ENCODE results near the gene DNAH8.
A peak's percentile ranks its signal among the peaks of the same experiment; 100 is the strongest.

The DNAH8 gene

DNA sequence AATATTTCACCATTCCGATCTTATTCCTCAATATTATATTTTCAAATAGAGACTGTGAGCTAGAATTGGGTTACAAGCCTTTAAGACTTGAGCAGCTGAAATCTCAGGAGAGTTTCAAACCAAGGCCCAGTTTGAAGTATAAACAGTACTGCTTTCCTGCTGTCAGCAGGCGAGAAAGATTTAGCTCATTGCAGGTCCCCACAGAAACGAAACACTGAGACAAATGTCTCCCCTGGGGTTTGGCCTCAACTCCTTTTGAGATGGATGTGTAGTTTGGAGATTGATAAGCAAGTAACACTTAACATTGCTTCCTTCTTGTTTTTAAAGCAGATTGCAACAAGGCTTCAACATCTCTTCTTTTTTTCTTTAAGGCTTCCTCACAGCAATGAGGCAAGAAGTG lies 311.1 kb downstream of the DNAH8 start:
- DNase-seq = no peak

DNA sequence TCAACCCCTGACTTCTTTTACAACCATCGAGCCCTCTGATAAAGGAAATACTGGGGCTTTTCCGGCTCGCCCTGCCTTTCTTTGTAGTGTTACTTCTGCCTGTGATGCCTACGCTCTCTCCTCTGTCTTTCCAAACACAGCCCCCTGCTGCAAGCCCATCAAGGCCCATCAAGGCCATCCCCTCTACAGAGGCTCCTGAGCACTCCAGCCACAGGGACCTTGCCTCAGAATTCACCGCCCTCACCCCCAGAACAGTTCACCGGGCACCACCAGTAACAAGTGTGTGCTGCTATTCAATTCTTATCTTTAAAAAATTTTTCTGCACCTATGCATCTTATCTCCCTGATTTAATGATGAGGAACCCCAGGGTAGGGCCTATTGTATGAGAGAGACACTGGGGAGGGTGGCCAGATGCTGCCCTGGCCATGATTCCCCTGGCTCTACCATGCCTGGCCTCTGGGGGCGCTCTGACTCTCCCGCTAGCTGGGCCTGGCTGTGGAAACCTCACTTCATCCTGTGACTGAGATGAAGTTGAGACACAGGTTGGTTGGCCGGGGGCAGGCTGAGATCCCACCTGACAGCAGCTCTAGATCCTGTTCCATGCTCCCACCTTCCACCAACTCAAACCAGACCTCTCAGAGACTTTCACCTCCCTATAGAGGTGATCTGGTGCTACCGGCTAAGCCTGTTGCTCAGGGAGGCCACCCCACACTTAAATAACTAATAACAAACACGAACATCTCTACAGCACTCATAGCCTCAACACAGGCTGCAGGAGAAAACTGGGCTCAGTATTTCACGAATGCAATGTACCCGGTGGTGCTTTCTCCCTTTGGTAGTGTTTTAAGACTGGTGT lies 314.3 kb downstream of the DNAH8 start:
- DNase-seq = no peak

DNA sequence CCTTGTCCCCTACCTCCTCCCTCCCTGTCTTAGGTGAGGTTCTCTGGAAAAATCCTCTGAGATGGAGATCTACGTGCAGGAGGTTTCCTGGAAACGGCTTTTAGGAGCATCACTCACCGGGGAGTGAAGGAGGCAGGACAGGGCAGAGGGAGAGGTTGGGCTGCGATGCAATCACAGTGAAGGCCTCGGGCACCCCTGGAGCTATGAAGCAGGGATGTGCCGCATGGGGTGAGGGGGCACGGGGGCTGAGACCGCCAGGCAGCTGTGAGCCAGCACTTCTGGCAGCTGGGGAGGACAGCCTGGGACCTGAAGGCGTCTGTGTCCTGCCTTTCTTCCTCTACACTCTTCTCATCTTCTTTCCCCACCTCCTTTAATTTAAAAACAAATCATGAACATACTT lies 320.6 kb downstream of the DNAH8 start:
- no peak for DNase-seq

DNA sequence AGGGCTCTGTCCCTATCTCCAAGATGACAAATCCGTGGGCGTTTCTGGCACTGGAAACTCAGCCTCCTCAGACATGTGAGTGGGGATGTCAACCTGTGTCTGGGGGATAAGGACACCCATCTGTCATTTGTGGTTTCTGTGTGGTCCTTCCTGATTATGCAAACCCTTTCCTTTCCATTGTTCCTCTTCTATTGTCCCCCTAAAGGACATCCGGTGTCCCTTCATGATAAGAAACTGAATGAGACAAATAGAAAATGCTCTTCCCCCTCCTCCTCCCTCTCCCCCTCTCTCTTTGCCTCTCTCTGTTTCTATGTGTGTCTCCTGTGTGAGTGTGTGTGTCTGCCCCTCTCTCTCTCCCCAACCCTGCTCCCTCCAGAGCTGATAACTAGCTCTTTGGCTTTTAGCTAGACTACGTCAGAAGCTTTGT lies 322.0 kb downstream of the DNAH8 start:
- no peak for DNase-seq

DNA sequence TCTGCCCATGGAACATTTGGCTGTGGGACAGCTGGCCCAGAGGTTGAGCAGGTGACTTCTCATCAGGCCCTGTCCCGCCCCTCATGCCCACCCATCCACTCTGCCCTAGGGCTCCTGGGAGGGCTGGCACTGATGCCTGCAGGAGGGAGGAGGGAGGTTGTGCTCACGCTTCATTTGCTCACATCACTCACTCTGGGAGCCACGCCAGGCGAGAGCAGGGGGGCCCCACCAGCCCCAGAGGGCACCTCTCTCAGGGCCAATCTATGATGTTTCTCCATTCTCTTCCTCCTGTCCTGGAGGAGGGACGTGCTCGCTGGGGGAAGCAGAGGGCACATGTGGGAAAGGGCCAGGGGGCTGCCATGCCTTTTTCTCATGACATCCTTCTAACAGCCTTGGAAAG lies 322.6 kb downstream of the DNAH8 start:
- peak; percentile 44 for DNase-seq

DNA sequence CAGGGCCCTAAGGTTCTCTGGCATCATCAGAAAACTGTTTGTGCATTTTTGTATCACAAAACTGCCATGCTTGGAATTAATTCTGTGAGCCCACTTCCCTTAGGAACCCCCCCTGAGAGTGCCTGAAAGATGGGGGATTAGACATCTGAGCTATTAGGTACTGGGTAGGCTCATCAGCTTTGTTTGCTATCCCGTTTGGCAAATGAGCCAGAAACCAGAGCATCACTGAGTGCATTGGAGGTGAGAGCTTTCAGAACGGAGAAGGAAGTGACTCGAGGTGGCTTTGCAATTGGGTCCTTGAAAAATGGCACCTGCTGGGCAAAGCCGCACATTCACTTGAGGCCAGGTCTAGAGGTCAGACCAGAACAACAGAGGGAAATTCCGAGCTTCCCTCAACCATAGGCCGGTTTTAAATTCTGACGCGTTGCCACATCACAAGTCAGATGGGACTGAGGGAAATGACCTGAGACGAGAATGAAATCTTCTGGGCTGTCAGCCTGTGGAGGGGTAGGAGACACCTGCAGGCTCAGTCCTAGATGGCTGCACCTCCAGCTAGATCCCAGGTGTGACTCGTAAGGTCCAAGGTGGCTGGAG lies 325.1 kb downstream of the DNAH8 start:
- no peak for DNase-seq

DNA sequence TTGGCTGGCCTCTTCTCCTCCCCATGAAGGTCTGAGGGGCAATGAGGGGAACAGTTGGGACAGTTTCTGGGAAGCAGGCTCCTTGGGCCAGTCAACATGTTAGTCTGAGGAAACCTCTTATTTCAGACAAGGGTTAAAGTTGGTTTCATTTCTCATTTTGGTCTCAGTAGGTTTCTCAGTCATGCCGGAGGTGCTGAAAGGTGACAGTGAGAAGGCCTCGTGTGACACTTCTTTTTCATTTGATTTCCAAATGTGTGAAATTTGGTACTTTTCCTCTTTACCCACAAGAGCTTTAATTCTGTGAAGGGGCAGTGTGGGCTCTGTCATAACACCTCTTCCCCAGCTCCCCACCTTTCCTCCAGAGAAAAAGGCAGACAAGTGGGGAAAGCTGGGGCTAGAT lies 326.0 kb downstream of the DNAH8 start:
- DNase-seq = no peak

DNA sequence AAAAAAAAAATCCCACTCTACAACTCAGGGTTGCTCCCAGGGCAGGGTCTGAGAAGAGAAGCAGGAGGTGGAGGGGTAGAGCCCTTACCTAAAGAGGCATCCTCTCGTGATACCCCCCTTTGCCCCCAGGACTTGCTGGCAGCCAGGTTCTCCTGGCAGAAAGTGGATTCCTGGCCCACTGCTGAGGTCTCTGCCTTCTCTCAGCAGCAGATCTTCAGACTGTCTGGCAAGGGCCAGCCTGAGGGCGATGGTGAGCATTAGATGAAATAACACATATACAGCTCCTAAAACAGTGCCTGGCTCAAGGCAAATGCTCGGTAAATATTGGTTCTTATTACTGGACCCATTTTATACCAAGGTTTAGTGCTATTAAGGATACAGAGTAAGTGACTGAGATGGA lies 328.7 kb downstream of the DNAH8 start:
- no peak for DNase-seq

DNA sequence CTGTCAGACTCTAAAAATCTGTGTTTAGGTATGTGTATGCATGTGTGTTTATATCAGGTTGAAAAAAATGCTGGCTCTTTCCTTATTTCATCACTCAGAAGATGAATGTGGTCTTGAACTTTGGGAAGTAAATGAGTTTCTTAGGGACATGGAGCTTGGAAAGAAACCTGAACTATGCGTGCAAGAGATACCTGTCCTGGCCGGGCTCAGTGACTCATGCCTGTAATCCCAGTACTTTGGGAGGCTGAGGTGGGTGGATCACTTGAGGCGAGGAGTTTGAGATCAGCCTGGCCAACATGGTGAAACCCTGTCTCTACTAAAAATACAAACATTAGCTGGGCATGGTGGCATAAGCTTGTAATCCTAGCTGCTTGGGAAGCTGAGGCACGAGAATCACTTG lies 329.1 kb downstream of the DNAH8 start:
- DNase-seq = no peak

DNA sequence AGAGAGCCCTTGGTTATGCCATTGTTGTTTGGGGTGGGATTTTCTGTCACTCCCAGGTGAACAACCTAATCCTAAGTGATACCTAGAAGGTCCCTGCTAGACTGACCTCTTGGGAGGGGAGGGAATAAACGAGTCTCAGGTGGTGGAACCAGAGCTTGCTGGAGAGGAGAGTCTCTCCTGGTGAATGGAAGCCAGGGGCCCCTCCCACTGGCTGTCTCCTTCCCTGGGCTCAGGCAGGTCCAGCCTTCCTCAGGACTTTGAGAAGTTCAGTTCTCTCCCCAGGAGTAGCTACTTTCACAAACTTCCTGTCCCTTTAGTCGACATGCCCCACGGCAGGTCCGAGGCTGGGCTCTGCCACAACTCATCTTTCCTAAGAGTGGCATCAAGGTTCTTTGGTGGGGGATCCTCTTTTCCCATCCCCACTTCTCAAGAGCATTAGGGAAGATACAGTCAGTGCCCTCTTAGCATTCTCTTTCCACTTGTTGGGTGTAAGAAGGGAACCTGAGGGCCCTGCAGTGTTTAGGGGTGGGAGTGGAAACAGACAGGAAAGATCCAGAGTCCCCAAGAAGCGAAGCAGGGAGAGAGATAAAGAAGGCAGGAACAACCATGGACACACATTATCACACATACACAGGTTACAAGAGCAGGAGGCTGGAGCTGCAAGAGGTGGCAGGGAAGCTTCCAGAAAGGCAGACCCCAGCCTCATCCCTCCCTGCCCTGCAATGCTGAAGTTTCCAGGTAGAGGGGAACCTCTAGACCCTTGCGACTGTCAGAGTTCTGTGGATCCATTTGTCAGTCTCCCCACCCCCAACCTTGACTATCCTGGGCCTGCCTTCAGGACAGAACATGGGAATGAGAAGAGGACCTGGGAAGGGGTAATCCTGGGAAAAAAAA lies 332.6 kb downstream of the DNAH8 start:
- no peak for DNase-seq

DNA sequence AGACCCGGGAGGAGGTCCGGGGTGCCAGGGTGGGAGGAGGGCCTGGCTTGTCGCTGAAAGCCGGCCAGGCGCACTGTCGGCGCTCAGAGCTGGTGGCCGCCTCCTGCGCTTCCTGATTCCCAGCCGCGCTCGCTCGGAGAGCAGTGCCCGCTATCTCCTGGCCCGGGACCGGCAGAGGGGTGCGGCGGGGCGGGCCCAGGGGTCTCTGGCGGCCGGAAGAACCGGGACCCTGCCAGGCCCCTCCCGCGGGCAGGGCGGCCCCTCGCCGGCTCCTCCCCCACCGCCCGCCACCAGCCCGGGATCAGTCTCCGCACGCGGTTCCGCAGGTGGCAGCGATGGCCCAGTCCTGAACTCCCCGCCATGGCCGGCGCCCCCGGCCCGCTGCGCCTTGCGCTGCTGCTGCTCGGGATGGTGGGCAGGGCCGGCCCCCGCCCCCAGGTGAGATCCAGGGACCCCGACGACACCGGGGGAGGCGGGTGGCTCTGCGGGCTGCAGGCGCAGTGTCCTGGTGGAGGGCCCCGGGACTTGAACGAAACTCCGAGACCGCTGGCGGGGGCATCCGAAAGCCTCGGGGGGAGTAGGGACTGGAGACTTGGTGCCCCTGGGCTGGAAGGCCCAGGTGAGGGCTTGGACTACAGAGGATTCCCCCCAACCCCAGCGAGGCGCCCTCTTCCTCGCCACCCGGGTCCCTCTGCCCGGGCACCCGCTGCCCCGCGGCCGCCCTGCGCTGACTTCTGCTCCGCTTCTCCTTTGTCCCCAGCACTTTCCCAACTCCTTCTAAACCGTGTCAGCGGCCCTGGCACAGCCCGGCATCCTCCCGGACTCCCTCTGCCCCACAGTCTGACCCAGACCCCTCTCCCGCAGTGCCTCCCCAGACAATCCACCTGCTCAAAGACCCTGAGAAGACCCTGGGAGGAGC lies 333.6 kb downstream of the DNAH8 start, which contains the start of gene GLP1R:
TSS of gene GLP1R (plus strand) at position 301 of the 919 bp plus-strand sequence. CDS start at position 361, 60 bp downstream.
- no peak for DNase-seq

DNA sequence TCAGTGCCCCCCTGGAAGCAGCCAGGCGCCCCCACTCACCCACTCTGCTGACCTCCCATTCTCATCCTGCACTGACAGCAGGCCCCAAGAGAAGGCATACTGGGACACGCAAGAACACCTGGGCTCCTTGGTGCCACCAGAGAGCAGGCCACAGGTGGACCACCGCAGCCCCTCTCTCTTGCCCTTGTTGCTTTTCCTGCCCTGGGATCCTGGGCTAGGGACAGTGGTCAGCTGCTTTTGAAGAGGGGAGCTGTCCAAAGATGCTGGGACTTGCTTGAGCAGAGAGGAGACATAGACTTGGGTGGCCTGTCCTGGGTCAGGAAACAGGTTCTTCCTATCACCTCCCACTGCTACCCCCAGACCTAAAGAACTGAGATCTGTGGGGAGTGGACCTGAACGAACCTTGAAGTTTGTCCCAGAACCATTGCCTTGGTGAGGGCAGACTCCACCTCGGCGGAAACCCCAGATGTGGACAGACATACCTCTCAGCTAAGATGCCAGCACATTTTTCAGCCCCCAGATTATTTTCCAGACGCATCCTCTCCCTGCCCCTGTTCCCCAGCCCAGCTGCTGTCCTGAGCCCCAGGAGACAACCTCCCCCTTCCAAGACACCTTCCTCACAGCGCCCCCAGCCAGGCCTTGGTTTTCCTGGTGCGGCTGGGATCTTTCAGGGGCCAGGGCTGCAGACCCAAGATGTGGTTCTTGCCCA lies 334.6 kb downstream of the DNAH8 start:
- no peak for DNase-seq

DNA sequence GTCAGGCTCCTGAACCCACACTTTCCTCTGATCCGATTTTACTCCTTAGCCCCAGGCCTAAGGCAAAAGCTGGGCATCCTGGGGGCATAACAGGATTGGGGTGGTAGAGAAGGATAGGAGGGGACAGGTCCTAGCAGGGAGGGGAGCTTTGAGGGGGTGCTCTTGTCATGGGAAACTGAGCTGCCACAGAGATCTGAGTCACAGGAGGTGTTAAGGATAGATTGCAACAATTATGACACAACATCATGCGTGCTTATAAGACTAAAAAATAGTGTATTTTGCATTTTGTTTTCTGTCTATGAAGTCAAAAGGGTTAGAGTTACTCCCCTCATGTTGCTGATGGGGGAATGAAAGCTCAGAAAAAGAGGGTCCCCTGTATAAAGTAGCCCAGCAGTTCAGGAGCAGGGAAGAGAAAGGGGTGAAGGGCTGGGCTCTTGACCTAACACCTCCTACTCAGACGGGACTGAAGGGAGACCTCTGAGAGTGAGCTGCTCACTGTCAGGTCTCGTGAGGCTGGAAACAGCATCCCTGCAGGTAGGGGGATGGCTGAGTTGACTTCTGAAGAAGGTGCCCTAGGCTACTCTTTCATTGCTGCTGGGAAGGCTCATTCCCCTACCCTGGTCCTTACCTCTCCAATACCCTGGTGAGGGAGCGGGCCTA lies 335.5 kb downstream of the DNAH8 start:
- no peak for DNase-seq

DNA sequence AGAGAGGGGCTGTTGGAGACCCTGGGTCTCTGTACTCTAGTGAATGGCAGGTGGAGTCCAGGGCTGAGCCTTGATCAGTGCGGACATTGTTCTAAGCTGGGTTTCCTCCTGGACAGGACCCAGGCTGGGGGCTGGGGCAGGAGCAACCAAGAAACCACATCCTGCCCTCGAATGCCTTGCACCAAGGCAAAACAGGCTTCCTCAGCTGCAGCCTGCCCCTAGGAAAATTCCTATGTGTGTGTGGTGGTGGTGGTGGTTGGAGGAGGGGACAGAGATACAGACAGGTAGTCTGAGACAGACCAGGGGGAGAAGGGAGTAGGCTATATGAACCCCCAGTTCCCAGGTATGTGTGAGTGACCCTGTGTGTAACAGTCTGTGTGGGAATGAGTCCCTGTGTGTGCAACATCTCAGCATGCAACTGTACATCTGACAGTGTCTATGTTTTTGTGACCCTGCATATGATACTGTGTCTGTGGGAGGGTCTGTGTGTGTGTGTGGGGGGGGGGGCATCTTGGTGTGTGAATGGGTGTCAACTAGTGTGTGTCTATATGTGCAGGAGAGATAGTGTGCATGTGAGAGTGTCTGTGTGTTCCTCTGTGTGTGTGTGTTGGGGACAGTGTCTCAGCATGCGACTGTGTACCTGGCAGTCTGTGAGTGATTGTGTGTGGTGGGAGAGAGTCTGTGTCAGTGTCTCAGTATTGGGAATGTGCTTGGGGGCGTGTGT lies 336.4 kb downstream of the DNAH8 start:
- DNase-seq = no peak

DNA sequence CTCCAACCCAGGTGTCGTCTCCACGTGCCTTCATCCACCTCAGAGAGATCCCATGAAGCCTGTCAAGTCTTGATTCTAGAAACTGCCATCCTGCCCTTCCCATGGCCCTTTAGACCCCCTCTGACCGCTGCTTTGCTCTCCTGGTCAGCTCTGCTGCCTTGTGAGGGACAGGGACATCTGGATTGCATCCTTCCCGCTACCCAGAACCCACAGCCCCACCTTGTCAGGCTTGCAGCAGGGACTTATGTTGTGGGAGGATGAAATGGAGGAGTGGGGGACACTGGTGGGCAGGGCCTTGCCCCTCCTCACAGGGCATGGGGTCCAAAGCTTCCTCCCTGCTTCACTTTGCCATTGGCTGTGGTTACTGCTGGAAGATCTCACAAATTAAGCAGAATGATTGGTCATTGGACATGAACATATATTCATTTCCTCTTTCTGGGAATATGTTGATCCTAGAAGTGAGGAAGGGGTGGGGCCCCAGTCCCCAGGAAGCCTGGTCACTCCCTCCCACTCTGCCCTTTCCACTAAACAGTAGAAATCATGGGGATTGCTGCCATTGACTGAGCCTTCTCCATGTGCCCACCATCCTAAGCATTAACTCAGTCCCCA lies 338.0 kb downstream of the DNAH8 start:
- no peak for DNase-seq

DNA sequence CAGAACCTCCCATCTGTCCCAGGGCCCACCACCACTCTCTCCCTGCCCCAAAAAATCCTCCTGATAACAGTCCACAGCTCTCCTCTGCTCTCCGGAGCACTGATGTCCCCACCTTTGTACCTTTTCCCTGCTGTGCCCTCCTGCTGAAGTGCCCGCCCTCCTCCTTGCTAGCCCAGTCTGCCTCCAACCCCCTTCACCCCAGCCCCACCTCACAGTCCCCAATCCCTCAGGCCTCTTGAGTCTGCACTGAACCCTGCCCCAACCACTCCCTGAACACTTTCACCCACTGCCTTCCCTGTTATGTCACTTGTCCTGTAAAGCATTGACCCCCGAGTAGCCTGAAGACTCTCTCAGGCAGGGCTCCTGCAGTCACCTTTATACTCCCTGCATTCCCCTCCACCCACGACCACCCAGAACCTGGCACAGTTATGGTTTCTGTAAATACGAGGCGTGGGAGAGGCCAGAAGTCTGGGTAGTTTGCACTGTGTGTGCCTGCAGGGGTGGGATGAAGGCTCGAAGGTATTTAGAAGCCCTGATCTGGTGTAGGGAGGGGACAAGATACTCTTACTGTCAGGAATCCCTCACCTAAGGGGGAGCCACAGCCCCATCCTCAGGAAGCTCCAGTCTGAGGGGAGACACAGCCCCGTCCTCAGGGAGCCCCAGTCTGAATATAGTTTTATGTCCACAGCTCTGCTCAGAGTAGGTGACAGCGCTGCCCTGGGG lies 338.9 kb downstream of the DNAH8 start:
- no peak for DNase-seq

DNA sequence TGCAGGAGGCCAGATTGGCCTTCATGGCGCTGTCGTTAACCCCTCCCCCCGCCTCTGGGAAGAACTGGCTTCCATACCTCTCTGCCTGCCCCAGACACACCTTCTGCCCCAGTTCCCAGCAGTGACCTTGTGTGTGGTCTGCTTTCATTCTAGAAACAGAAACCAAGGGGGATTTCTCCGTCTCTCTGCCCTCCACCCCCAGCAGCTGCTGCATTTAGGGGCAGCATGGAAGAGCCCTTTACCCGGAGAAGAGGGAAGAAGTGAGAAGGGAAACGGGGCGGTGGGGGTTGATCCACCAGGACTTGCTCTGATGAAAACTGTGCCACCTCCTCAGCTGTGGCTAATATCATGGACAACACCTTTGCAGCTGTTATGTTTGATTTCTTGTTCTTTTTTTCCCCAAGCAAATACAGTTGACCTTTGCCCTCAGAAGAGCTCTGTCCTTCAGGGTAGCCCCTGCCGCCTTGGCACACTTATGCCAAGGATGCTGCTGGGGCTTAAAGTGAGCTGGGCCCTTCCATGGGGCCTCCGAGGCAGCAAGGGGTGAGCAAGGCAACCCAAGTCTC lies 339.5 kb downstream of the DNAH8 start:
- DNase-seq = no peak

DNA sequence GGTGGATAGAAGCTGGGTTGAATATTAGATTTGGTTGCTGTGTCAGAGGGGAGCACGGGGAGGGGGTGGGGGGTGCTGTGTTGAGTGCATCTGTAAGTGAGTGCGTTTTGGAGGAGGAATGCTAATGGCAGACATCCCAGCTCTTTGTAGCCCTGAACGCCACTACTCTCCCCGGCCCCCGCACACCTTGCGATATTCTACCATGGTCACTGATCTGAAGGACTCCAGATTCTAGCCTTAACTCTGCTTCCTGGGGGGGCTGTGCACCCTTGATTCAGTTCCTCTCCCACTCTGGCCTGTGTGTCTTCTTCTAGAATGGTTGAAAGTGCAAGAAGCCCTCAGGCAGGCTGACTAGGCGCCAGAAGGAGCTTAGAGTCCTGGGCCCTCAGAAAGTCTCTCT lies 340.6 kb downstream of the DNAH8 start:
- no peak for DNase-seq

DNA sequence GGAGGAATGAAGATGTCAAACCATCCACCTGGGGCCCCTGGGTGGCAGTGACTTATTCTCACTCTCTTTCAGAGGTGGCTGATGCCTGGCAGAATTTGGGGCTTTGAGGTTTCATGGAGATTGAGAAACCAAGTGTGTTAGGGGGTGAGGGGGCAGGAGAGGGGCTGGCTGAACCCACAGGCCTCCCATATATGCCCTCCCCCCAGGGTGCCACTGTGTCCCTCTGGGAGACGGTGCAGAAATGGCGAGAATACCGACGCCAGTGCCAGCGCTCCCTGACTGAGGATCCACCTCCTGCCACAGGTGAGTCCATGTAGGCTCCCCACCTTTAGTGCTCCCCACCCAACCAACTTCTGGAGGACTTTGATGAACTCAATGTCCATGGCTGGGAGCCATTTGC lies 341.1 kb downstream of the DNAH8 start:
- no peak for DNase-seq

All from NCI-H1694 treated with DMSO at 0.1 percent for 48 hours (cell line).